MG63 (cell line): Measurements from ENCODE around the gene ABCB6. TPM values are rescaled to one million over a fixed set of nuclear protein-coding genes. Genes with fewer than 3 reads are reported as not detected.

Experiments used
- DNase-seq: peaks from one replicate; pipeline ENCODE4 v3.0.0-alpha.2; 2020
- H3K27me3 ChIP-seq: fragments of 250-450 bp; sonication (Bioruptor Pico); 2 replicates; pipeline ENCODE4 v1.5.1; 2020; ENCODE audit warnings: mild to moderate bottlenecking, moderate library complexity
- H3K36me3 ChIP-seq: fragments of 250-450 bp; sonication (Bioruptor Pico); 2 replicates; pipeline ENCODE4 v1.5.1; 2020; ENCODE audit warnings: mild to moderate bottlenecking, moderate library complexity
- H3K4me3 ChIP-seq: fragments of 250-450 bp; sonication (Bioruptor Pico); 2 replicates; pipeline ENCODE4 v1.5.1; 2020; ENCODE audit warnings: mild to moderate bottlenecking, moderate library complexity
- H3K9me3 ChIP-seq: fragments of 250-450 bp; sonication (Bioruptor Pico); 2 replicates; pipeline ENCODE4 v1.5.1; 2020; ENCODE audit warnings: mild to moderate bottlenecking, moderate library complexity
- total RNA-seq: library from RNA; depleted of rRNA; stranded (reverse); fragments of >200 nt; shearing (Covaris generic); gene quantifications from 2 replicates; pipeline ENCODE4 v1.2.3, GENCODE V29; 2014; ENCODE audit warnings: low replicate concordance

Gene ABCB6
- total RNA-seq, 1 experiment from 2014 or later = 31.7 TPM

- Histone ChIP-seq H3K4me3 (no peak overlapping the region), H3K36me3 (peaks cover 45% of the 10 kb centered on the region), H3K9me3 (no peaks in the 10 kb centered on the region), H3K27me3 (no peaks in the 10 kb centered on the region)
- no peak for DNase-seq
Observed at GRCh38 chr2:219182331-219183150, 36.2 kb downstream of the ABCB6 start.

DNA sequence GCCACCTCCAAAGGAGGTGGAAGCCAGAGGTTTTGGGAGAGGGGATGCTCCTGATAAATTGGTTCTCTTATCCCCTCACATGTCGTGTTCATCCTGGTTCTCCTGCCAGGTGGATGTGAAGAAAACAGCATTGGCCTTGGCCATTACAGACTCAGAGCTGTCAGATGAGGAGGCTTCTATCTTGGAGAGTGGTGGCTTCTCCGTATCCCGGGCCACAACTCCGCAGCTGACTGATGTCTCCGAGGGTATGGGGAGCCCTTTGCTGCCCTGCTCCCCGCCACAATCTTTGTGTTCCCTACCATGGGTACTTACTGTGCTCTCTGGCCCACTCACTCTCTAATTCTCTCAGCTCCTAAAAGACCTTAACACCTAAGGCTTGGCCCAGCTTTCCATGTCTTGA is 37.2 kb downstream of the ABCB6 start:
- Histone ChIP-seq H3K36me3 (peaks cover 45% of the 10 kb centered on the region), H3K9me3 (no peaks in the 10 kb centered on the region), H3K27me3 (no peaks in the 10 kb centered on the region), H3K4me3 (no peak overlapping the region)
- DNase-seq = no peak

DNA sequence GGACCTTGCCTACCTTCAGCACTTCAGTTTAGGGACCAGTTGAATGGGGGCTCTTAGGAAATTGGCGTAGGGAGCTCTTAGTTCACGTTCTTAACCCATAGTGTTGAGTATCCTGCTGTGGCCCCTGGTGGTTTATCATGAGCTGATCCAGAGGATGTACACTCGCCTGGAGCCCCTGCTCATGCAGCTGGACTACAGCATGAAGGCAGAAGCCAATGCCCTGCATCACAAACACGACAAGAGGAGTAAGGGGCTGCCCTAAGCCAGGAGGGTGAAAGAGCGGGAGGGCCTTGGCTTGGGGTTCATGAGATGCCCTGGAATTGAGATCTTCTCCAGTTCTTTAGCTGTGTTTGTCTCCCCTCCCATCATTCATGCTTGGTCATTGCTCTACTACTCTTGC is 37.8 kb downstream of the ABCB6 start:
- H3K4me3 ChIP-seq = no peak overlapping the region
- H3K36me3 ChIP-seq = peaks cover 45% of the 10 kb centered on the region
- H3K27me3 ChIP-seq = no peaks in the 10 kb centered on the region
- no peaks in the 10 kb centered on the region for H3K9me3 ChIP-seq
- no peak for DNase-seq

GRCh38 chr2:219179601-219180465 is 38.9 kb downstream of the ABCB6 start:
- no peak for DNase-seq
- no peaks in the 10 kb centered on the region for H3K9me3 ChIP-seq
- no peaks in the 10 kb centered on the region for H3K27me3 ChIP-seq
- peaks cover 48% of the 10 kb centered on the region for H3K36me3 ChIP-seq
- no peak overlapping the region; the same call in 1 of the 2 replicates for H3K4me3 ChIP-seq

DNA sequence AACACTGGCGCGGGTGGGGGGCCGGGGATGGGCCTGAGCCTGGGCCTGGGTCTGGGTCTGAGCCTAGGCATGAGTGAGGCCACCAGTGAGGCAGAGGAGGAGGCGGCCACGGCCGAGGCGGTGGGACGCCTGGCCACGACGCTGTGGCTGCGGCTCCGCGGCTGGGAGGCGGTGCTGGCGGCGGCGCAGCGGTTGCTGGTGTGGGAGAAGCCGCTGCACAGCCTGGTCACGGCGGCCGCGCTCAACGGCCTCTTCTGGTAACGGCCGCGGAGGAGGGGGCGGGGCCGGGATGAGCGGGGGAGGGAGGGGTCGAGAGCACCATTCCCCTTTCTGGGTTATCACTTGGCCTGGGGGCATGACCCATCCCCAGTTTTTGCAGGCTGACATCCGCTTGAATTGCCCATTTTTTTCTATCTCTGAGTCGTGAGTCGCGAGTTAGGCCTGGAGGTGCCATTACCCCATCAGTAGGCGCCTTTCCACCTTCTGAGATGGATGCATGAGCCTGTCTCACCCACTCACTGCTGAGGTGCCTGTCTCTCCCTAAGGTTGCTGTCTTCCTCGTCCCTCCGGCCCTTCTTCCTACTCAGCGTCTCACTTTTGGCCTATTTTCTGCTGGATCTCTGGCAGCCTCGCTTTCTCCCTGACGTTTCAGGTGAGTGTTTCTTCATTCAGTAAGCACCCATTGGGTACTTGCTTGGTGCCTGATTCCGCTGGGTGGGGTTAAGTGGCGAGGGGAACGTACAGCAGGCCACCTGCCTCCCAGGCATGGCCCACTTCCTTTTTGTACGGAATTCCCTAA is 40.2 kb downstream of the ABCB6 start:
- DNase-seq = peak; percentile 41
- H3K9me3 ChIP-seq = no peaks in the 10 kb centered on the region
- peaks cover 56% of the 10 kb centered on the region for H3K36me3 ChIP-seq
- H3K4me3 ChIP-seq = peak overlapping the region; percentile 98
- H3K27me3 ChIP-seq = no peaks in the 10 kb centered on the region

DNA sequence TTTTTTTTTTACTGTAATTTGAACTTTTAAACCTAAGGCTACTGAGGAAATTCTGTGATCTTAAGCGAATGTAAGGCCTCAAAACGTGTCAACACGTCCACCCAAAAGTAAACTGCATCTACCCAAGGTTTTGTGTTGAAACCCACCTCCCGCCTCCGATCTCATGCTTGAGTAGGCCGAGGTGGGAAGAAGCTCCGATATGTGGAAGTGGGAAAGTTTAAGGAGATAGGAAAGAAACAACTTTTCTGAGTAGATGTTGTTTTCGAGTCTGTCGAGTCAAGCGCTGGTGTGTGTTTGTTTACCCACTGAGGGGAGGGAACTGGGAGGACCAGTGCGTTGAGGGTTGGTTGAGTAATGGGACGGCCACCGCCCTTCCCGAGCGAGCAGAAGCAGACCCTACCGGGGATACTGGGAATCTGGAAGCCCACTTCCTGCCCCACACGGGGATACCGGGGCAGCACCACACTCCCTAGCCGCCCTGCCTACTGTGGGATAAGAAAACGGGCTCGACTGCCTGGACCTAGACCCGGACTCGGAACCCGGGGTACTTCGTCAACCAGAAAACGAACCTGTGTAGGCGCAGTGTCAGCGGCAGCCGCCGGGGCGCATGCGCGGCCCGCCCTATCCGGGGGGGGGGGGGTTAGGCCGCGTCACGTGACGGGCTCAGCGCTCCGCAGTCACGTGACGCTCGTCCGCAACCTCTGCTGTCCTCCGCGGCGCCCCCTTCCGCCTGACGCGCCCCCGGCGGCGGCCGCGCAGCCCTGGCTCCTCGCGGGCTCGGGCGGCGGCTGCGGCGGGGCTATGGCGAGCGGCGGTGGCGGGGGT is 41.0 kb downstream of the ABCB6 start, which contains the start of gene RETREG2:
Gene RETREG2, plus strand, starts transcription at position 724 of the 825 bp plus-strand sequence. Its CDS starts 78 bp downstream, at position 802.
- Histone ChIP-seq H3K36me3 (peaks cover 55% of the 10 kb centered on the region), H3K4me3 (peak within 1 kb of the TSS; percentile 98), H3K27me3 (no peaks in the 10 kb centered on the region), H3K9me3 (no peaks in the 10 kb centered on the region)
- peak; percentile 87 for DNase-seq

DNA sequence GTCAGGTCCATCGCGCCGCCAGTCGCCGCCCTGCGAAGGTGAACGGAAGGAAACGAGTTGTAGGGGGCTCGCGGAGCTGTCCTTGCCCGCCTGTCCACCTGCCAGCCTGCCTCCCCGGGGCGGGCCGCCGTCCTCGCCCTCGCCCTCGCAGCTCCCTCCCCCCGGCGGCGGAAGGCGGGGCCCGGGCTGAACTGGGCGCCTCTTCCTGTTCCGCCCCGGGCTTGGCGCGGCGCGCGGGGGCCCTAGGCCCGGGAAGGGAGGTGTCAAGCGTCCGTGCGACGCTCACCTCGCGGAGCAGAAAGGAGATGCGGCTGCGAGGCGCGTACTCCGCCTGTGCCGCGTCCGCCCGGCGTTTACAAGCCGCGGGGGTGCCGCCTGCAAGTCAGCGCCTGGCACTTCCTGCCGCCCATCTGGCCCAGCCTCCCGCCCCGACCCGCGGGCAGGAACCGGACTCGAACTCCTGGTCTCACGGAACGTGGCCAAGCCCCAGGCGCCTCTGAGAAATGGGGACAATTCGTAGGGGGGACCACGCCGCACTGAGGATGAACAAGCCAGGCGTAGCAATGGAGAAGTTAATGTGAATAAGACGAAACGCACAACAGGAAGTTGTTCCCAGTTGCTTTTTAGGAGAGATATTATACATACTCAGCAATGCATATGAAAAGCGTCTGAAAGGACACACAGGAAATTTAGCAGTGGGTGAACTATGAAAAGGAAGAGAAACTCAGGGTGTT is 41.8 kb downstream of the ABCB6 start, which contains the start of gene CNPPD1:
Gene CNPPD1, minus strand, starts transcription at position 108 of the 734 bp plus-strand sequence. Its CDS starts 97 bp downstream, at position 11.
- DNase-seq = peak; percentile 89
- Histone ChIP-seq H3K27me3 (no peaks in the 10 kb centered on the region), H3K9me3 (no peaks in the 10 kb centered on the region), H3K36me3 (peaks cover 49% of the 10 kb centered on the region), H3K4me3 (peak within 1 kb of the TSS; percentile 98)

DNA sequence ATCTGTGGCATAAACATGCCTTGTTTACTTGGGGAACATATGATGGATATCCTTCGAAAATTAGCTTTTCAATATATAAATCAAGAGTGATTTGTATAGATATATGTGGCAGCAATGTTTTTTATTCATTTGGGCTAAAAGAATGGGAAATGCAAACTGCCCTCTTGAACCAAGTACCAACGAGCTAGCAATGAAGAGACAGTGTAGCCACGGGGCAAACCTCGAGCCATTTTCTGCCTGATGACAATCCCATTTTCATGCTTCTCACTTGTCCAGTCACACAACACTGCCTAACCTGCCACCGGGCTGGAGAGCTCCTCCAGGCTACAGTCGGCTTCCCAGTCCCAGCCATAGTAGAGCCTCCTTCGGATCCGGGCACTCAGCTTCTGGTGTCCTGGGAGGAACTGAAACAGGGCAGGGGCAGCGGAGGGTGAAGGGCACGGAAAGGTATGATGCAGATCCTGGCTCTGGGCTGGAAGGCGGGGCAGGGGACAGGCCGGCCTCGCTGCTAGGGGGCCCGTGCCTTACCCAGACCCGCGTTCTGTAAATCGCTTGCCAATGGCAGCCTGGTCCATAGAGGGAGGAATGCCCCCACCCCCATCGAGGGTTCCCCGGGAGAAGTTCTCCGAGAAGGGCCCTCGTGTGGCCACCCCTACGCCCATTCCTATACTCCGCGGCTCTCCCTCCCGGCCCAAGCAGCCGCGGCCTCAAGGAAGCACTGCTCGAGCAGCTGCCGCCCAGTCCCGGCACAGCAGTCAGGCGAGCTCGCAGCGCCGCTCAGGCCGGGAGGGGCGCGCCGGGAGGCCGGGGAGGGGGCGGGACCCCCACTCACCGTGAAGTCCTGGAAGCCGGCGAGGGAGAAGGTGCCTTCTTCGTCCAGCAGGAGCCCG is 42.6 kb downstream of the ABCB6 start:
- peaks cover 42% of the 10 kb centered on the region for H3K36me3 ChIP-seq
- DNase-seq = peak; percentile 49
- no peaks in the 10 kb centered on the region for H3K9me3 ChIP-seq
- peak overlapping the region; percentile 98 for H3K4me3 ChIP-seq
- no peaks in the 10 kb centered on the region for H3K27me3 ChIP-seq

DNA sequence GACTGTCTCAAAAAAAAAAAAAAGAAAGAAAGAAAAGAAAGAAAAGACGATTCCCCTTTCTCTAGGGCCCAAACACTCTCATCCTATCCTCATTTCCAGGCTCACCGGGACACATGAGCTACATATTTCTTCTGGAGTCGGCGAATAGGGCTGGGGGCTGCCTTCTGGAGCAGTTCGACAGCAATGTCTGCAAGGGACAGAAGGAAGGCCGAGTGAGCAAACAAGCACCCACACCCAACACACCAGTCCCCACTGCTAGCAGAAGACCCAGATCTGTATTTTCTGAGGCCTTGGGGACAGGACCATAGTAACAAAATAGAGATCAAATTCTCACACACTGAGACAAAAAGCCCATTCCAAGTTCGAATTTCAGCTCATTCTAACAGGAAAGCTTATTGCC is 43.3 kb downstream of the ABCB6 start:
- no peak for DNase-seq
- H3K4me3 ChIP-seq = peak overlapping the region; percentile 98
- no peaks in the 10 kb centered on the region for H3K27me3 ChIP-seq
- peaks cover 40% of the 10 kb centered on the region for H3K36me3 ChIP-seq
- H3K9me3 ChIP-seq = no peaks in the 10 kb centered on the region

- H3K27me3 ChIP-seq = no peaks in the 10 kb centered on the region
- DNase-seq = no peak
Observed at GRCh38 chr2:219174801-219175200, 44.0 kb downstream of the ABCB6 start.

GRCh38 chr2:219174146-219174545 is 44.6 kb downstream of the ABCB6 start:
- H3K27me3 ChIP-seq = no peaks in the 10 kb centered on the region
- no peak overlapping the region for H3K4me3 ChIP-seq
- no peak for DNase-seq
- no peaks in the 10 kb centered on the region for H3K9me3 ChIP-seq
- H3K36me3 ChIP-seq = peaks cover 27% of the 10 kb centered on the region

More at GRCh38 chr2:219174801-219175200, 44.0 kb downstream of the ABCB6 start:
- peaks cover 33% of the 10 kb centered on the region for H3K36me3 ChIP-seq
- H3K4me3 ChIP-seq = no peak overlapping the region
- no peaks in the 10 kb centered on the region for H3K9me3 ChIP-seq

DNA sequence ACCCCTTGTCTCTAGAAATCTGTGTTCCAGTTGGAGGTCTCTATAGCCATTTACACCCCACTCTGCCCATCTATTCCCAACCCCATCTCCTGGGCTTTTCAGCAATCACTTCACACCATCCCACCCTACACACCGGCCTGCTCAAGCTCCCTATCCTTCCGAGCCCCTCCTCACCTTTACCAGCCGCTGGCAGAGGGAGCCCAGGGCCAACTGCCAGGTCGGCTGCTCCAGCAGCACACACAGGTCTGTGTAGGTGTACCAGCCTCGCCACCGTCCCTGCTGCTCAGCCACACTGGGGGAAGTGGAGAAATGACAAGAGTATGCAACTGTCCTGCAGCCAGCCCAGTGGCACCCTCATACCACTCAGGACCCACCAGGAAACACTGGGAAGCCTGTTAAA is 45.6 kb downstream of the ABCB6 start:
- peaks cover 23% of the 10 kb centered on the region for H3K36me3 ChIP-seq
- no peak for DNase-seq
- H3K27me3 ChIP-seq = no peaks in the 10 kb centered on the region
- no peak overlapping the region for H3K4me3 ChIP-seq
- H3K9me3 ChIP-seq = no peaks in the 10 kb centered on the region

GRCh38 chr2:219172231-219173154 is 46.3 kb downstream of the ABCB6 start:
- H3K4me3 ChIP-seq = no peak overlapping the region
- no peaks in the 10 kb centered on the region for H3K9me3 ChIP-seq
- peaks cover 23% of the 10 kb centered on the region for H3K36me3 ChIP-seq
- DNase-seq = no peak
- H3K27me3 ChIP-seq = no peaks in the 10 kb centered on the region
